ENCODE data around the gene CECR2.

- TF ChIP-seq CTCF (IDR thresholded peaks at IDR 0.05) = no peak
- no peak for TF ChIP-seq POLR2A (IDR thresholded peaks at IDR 0.05)
Observed at GRCh38 chr22:17581056-17581455, 211.8 kb downstream of the CECR2 start.
